IMR-90 (cell line): ENCODE results near the gene POLR2L. TPM values are rescaled to one million over a fixed set of nuclear protein-coding genes. Genes with fewer than 3 reads are reported as not detected.

Source experiments
- ATAC-seq: fragments of 200-7000 bp; cut with Tn5 transposase; 2 replicates; pipeline ENCODE4 v1.9.1; 2020; ENCODE audit warnings: low read depth, mild to moderate bottlenecking, moderate library complexity
- BruUV-seq: library from RNA; stranded (reverse); fragments of 400-500 nt; replicated peaks from 2 replicates; lab custom pipeline; 2021; lab: Mats Ljungman, UMichigan
- CTCF ChIA-PET: fragments of 300-600 bp; formaldehyde crosslinking; extraction: SDS; loops from one replicate; lab custom pipeline; 2021; ENCODE audit warnings: antibody characterized with exemption; lab: Yijun Ruan, JAX
- POLR2A ChIA-PET: fragments of 300-600 bp; sonication (Branson Sonifier 250); formaldehyde crosslinking; loops from one replicate; lab custom pipeline; 2022; ENCODE audit warnings: antibody characterized with exemption; ENCODE audit not compliant: unreplicated experiment; lab: Charles Lee
- DNase-seq: peaks from one replicate; pipeline ENCODE4 v3.0.0; 2013
- H2AFZ ChIP-seq: replicated peaks from 2 replicates; pipeline ENCODE3; 2013; ENCODE audit warnings: low read length, mild to moderate bottlenecking; ENCODE audit not compliant: poor library complexity
- H2AK5ac ChIP-seq: 2 replicates; pipeline ENCODE4 v1.6.1; 2013; ENCODE audit warnings: low read depth, low read length, inconsistent platforms
- H2AK9ac ChIP-seq: replicated peaks from 2 replicates; pipeline ENCODE3; 2013; ENCODE audit warnings: mild to moderate bottlenecking, low read depth, low read length, moderate library complexity; ENCODE audit not compliant: poor library complexity
- H2BK120ac ChIP-seq: 2 replicates; pipeline ENCODE4 v1.6.1; 2013; ENCODE audit warnings: low read depth, low read length, inconsistent platforms
- H2BK15ac ChIP-seq: 3 replicates; pipeline ENCODE4 v1.6.1; 2013; ENCODE audit warnings: low read depth, low read length, inconsistent platforms
- H2BK20ac ChIP-seq: 2 replicates; pipeline ENCODE4 v1.6.1; 2013; ENCODE audit warnings: low read depth, mild to moderate bottlenecking, inconsistent platforms, low read length, moderate library complexity
- H2BK5ac ChIP-seq: 2 replicates; pipeline ENCODE4 v1.6.1; 2013; ENCODE audit warnings: mild to moderate bottlenecking, low read depth, low read length, inconsistent platforms; ENCODE audit not compliant: poor library complexity, severe bottlenecking
- H3K14ac ChIP-seq: replicated peaks from 2 replicates; pipeline ENCODE4 v1.6.1; 2013; ENCODE audit warnings: low read depth, low read length, inconsistent platforms
- H3K18ac ChIP-seq: 2 replicates; pipeline ENCODE4 v1.6.1; 2013; ENCODE audit warnings: low read depth, low read length, control low read depth
- H3K23ac ChIP-seq: 2 replicates; pipeline ENCODE4 v1.6.1; 2013; ENCODE audit warnings: low read depth, low read length, inconsistent platforms
- H3K27ac ChIP-seq: 2 replicates; pipeline ENCODE4 v1.5.1; 2013; ENCODE audit warnings: mild to moderate bottlenecking, control low read depth, low read length; ENCODE audit not compliant: insufficient read depth
- H3K27me3 ChIP-seq: 2 replicates; pipeline ENCODE4 v1.6.1; 2013; ENCODE audit warnings: low read length; ENCODE audit not compliant: control insufficient read depth, insufficient read depth
- H3K36me3 ChIP-seq: 2 replicates; pipeline ENCODE4 v1.6.1; 2013; ENCODE audit warnings: low read length, mixed read lengths; ENCODE audit not compliant: control insufficient read depth, insufficient read depth
- H3K4ac ChIP-seq: 2 replicates; pipeline ENCODE4 v1.6.1; 2013; ENCODE audit warnings: low read depth, low read length, inconsistent platforms
- H3K4me1 ChIP-seq: 2 replicates; pipeline ENCODE4 v1.6.1; 2013; ENCODE audit warnings: low read length, mixed read lengths; ENCODE audit not compliant: control insufficient read depth, insufficient read depth
- H3K4me2 ChIP-seq: 2 replicates; pipeline ENCODE4 v1.6.1; 2013; ENCODE audit warnings: low read depth, mild to moderate bottlenecking, control low read depth, low read length, moderate library complexity
- H3K4me3 ChIP-seq: 2 replicates; pipeline ENCODE4 v1.5.1; 2013; ENCODE audit warnings: low read depth, mild to moderate bottlenecking, control low read depth, low read length, moderate library complexity; ENCODE audit not compliant: insufficient read depth
- H3K56ac ChIP-seq: 2 replicates; pipeline ENCODE4 v1.6.1; 2013; ENCODE audit warnings: low read length, inconsistent platforms; ENCODE audit not compliant: insufficient read depth; ENCODE audit errors: extremely low read depth
- H3K79me1 ChIP-seq, 2 experiments: 2 replicates each; pipeline ENCODE4 v1.6.1; 2013; ENCODE audit warnings: low read length in 2 of 2, inconsistent platforms in 1 of 2, low read depth in 1 of 2
- H3K9ac ChIP-seq: 2 replicates; pipeline ENCODE4 v1.6.1; 2013; ENCODE audit warnings: low read depth, low read length, control low read depth
- H3K9me1 ChIP-seq: 2 replicates; pipeline ENCODE4 v1.6.1; 2013; ENCODE audit warnings: low read length, inconsistent platforms; ENCODE audit not compliant: insufficient read depth
- H3K9me3 ChIP-seq: 2 replicates; pipeline ENCODE4 v1.6.1; 2013; ENCODE audit warnings: low read length; ENCODE audit not compliant: control insufficient read depth, insufficient read depth
- H4K20me1 ChIP-seq: 2 replicates; pipeline ENCODE4 v1.6.1; 2013; ENCODE audit warnings: low read length, inconsistent platforms; ENCODE audit not compliant: insufficient read depth
- H4K5ac ChIP-seq: 2 replicates; pipeline ENCODE4 v1.6.1; 2013; ENCODE audit warnings: mild to moderate bottlenecking, low read depth, low read length, control low read depth
- H4K8ac ChIP-seq, 2 experiments: 2 replicates each; pipeline ENCODE4 v1.6.1; 2013; ENCODE audit warnings: low read depth in 2 of 2, low read length in 2 of 2, control low read depth in 1 of 2, inconsistent platforms in 1 of 2
- H4K91ac ChIP-seq: 2 replicates; pipeline ENCODE4 v1.6.1; 2013; ENCODE audit warnings: low read depth, low read length, inconsistent platforms; ENCODE audit not compliant: insufficient read depth
- FOS ChIP-seq: fragments of 150-350 bp; IDR thresholded peaks from 2 replicates; pipeline ENCODE4 v1.6.1; 2016; ENCODE audit warnings: low read depth, low read length
- WGBS, 2 experiments: methylation state at CpG; one replicate each; pipeline versions ENCODE4 v1.1.5 to v1.1.7; 2013; ENCODE audit warnings: missing lambda C conversion rate in 2 of 2; ENCODE audit not compliant: insufficient read length in 1 of 2; ENCODE audit errors: extremely low coverage in 2 of 2; 5-methylcytosine and 5-hydroxymethylcytosine counted together
- dilution Hi-C: fragments of 300-500 bp; cut with HindIII; formaldehyde crosslinking; loops from one replicate; pipeline ENCODE4 v1.14.3; 2018; ENCODE audit warnings: low sequenced_read_pairs; ENCODE audit not compliant: unreplicated experiment
- in situ Hi-C: fragments of 300-500 bp; cut with MboI; formaldehyde crosslinking; loops from 3 replicates; pipeline ENCODE4 v1.14.3; 2019; ENCODE audit warnings: low sequenced_read_pairs, inconsistent platforms, mixed read lengths
- intact Hi-C: fragments of 100-400 bp; cut with micrococcal nuclease; formaldehyde crosslinking; loops from 2 replicates; pipeline ENCODE4 v1.10.0; 2022
- polyA plus RNA-seq, 3 experiments: library from polyadenylated mRNA; depleted of rRNA; stranded (reverse); fragments of >200 nt; gene quantifications; 2 replicates each; pipeline ENCODE4 v1.2.3, GENCODE V29; 2012; ENCODE audit warnings: low replicate concordance in 1 of 3
- total RNA-seq: library from RNA; depleted of rRNA; stranded (reverse); fragments of >200 nt; gene quantifications from 2 replicates; pipeline ENCODE4 v1.2.3, GENCODE V29; 2012
- TF ChIP-seq, protein P1 (sequence below): fragments of 150-350 bp; IDR thresholded peaks from 2 replicates; pipeline ENCODE4 v1.6.1; 2017; ENCODE audit warnings: mild to moderate bottlenecking, antibody characterized with exemption, low read length, low read depth
- TF ChIP-seq, protein P2 (sequence below): conservative IDR thresholded peaks from 2 replicates; pipeline ENCODE4 v1.5.1; 2012; ENCODE audit warnings: mild to moderate bottlenecking, low read depth, low read length, improper control_type of control experiment

The POLR2L gene
- total and polyA plus RNA-seq, 2 of the 4 experiments (the other 2 are of a cell fraction) = 44.4 to 416 TPM

DNA sequence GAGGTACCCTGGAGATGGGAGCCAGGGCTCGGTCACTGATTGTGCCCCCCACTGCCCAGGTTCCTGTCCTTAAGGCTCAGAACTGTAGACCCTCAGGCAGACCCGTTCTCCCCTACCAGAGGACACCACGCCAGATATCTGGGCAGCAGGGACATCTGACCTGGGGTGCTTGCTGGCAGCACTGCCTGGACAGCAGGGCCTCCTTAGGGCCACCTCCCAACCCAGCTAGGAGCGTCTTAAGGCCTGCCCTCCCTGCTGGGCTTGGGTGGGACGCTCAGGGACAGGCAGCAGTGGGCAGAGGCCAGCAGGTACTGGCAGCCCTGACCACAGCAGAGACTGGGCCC lies 3.1 kb downstream of the POLR2L start:
- no peak for TF ChIP-seq FOS
- TF ChIP-seq, protein P1, sequence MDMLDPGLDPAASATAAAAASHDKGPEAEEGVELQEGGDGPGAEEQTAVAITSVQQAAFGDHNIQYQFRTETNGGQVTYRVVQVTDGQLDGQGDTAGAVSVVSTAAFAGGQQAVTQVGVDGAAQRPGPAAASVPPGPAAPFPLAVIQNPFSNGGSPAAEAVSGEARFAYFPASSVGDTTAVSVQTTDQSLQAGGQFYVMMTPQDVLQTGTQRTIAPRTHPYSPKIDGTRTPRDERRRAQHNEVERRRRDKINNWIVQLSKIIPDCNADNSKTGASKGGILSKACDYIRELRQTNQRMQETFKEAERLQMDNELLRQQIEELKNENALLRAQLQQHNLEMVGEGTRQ = no peak
- TF ChIP-seq, protein P2, sequence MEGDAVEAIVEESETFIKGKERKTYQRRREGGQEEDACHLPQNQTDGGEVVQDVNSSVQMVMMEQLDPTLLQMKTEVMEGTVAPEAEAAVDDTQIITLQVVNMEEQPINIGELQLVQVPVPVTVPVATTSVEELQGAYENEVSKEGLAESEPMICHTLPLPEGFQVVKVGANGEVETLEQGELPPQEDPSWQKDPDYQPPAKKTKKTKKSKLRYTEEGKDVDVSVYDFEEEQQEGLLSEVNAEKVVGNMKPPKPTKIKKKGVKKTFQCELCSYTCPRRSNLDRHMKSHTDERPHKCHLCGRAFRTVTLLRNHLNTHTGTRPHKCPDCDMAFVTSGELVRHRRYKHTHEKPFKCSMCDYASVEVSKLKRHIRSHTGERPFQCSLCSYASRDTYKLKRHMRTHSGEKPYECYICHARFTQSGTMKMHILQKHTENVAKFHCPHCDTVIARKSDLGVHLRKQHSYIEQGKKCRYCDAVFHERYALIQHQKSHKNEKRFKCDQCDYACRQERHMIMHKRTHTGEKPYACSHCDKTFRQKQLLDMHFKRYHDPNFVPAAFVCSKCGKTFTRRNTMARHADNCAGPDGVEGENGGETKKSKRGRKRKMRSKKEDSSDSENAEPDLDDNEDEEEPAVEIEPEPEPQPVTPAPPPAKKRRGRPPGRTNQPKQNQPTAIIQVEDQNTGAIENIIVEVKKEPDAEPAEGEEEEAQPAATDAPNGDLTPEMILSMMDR = no peak
- intact Hi-C loops = no loop called here
- no TSS peak for BruUV-seq
- no peak for DNase-seq
- no peak overlapping the region for H3K9ac ChIP-seq
- H3K9me1 ChIP-seq = peaks cover 23% of the 10 kb centered on the region
- H3K4me3 ChIP-seq = no peak overlapping the region
- no peaks in the 10 kb centered on the region for H3K9me3 ChIP-seq
- no peak overlapping the region for H3K27ac ChIP-seq
- H3K4me1 ChIP-seq = peaks cover 26% of the 10 kb centered on the region
- no peak overlapping the region for H3K4me2 ChIP-seq
- no peaks in the 10 kb centered on the region for H3K27me3 ChIP-seq
- H2AK9ac ChIP-seq = no peak overlapping the region
- WGBS, 2 experiments = no CpG with 5 or more reads among the region's 5 CpGs
- H2BK20ac ChIP-seq = no peak overlapping the region
- no peak for ATAC-seq
- ChIA-PET CTCF (interaction anchor here (1.0 kb wide), 1 partner anchor 9 kb away, joined by 3 read pairs; no protein-coding TSS in a partner anchor), POLR2A (interaction anchor here (1.8 kb wide), 1 partner anchor 20 kb away, joined by 5 read pairs; the partner anchor contains the start of gene PNPLA2)
- H2BK120ac ChIP-seq = no peak overlapping the region
- no peak overlapping the region for H2AK5ac ChIP-seq
- H4K91ac ChIP-seq = no peak overlapping the region
- no peak overlapping the region for H3K23ac ChIP-seq
- H4K8ac ChIP-seq = no peak overlapping the region
- peaks cover 52% of the 10 kb centered on the region for H3K36me3 ChIP-seq
- no peak overlapping the region for H2BK5ac ChIP-seq
- no peak overlapping the region for H3K4ac ChIP-seq
- no peak overlapping the region for H4K5ac ChIP-seq
- peaks cover 79% of the 10 kb centered on the region for H4K20me1 ChIP-seq
- in situ Hi-C loops = no loop called here
- H3K79me1 ChIP-seq = peaks cover 14 to 69% of the 10 kb centered on the region in 2 experiments; a peak in 3 of 4 replicates
- H2BK15ac ChIP-seq = no peak overlapping the region
- no peak overlapping the region for H2AFZ ChIP-seq
- dilution Hi-C loops = no loop called here
- H3K18ac ChIP-seq = no peak overlapping the region
- no peak overlapping the region for H3K14ac ChIP-seq
- H3K56ac ChIP-seq = no peak overlapping the region
